ENCODE data around the gene CRYZL1. TPM values are rescaled to one million over a fixed set of nuclear protein-coding genes. Genes with fewer than 3 reads are reported as not detected.

The CRYZL1 gene
- total RNA-seq, 1 experiment from 2014 or later = 13.5 TPM

DNA sequence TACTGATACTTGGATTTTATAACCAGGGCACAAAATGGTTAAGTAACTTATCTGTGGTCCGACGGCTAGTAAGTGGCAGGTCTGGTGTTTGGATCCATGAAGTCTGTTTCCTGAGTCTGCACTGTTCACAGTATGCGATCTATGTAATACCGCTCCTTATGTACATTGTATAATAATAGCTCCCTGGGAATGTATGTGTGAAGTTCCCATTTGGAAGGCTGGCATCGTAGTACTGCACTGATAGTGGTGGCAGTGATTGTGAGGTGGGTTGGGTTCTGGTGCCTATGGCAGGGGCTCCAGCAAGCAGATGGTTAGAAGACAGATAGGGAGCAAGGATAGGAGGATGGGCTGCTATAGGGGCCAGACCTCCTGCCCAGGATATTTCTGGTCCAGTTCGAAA, 26.1 kb upstream of the CRYZL1 start:
- H2AFZ ChIP-seq (ENCODE audit: low read length) = no peak overlapping the region
- H3K79me1 ChIP-seq (ENCODE audit: insufficient read depth, low read depth, low read length, poor library complexity, severe bottlenecking) = peaks cover 17% of the 10 kb centered on the region
- Mint-ChIP-seq H3K27ac (peak overlapping the region in 1 of 3 experiments; percentile 60; a peak in 1 of 7 replicates), H3K4me3 (no peak overlapping the region), H3K4me1 (peaks cover 38% of the 10 kb centered on the region in 2 experiments), H3K36me3 (ENCODE audit: insufficient read depth in 1 of 3, low read depth in 3 of 3) (peaks cover 0 to 5% (median 2%) of the 10 kb centered on the region in 3 experiments; a peak in 1 of 7 replicates), H3K27me3 (ENCODE audit: low read depth) (no peaks in the 10 kb centered on the region), H3K9me3 (no peaks in the 10 kb centered on the region)
- peaks cover 3% of the 10 kb centered on the region for H4K20me1 ChIP-seq (ENCODE audit: control insufficient read depth, insufficient read depth, insufficient read length)
- no peak overlapping the region for H4K5ac ChIP-seq (ENCODE audit: insufficient read length, low read depth, low read length)
- H2BK120ac ChIP-seq (ENCODE audit: low read depth, low read length, poor library complexity, severe bottlenecking) = no peak overlapping the region
- no peaks in the 10 kb centered on the region for H3K23me2 ChIP-seq (ENCODE audit: insufficient read length, low read depth, low read length, poor library complexity, severe bottlenecking)
- H3K27me3 ChIP-seq (ENCODE audit: insufficient read depth, low read length) = no peaks in the 10 kb centered on the region
- no peak overlapping the region for H3K27ac ChIP-seq (ENCODE audit: insufficient read length, low read depth, low read length)
- no peak overlapping the region for H3K56ac ChIP-seq (ENCODE audit: insufficient read length, low read depth, low read length)
- H3K4ac ChIP-seq (ENCODE audit: low read depth, low read length) = no peak overlapping the region
- no peak overlapping the region for H3K9ac ChIP-seq (ENCODE audit: extremely low read depth, insufficient read length, low read length)
- no peak overlapping the region for H2BK15ac ChIP-seq (ENCODE audit: low read depth, low read length)
- H3K79me2 ChIP-seq (ENCODE audit: insufficient read depth, low read length) = peaks cover 26% of the 10 kb centered on the region; the same call in 1 of the 2 replicates
- H3K23ac ChIP-seq (ENCODE audit: insufficient read length, low read depth, low read length) = no peak overlapping the region
- H4K91ac ChIP-seq (ENCODE audit: insufficient read length, low read depth, low read length) = no peak overlapping the region
- TF ChIP-seq, protein P1, sequence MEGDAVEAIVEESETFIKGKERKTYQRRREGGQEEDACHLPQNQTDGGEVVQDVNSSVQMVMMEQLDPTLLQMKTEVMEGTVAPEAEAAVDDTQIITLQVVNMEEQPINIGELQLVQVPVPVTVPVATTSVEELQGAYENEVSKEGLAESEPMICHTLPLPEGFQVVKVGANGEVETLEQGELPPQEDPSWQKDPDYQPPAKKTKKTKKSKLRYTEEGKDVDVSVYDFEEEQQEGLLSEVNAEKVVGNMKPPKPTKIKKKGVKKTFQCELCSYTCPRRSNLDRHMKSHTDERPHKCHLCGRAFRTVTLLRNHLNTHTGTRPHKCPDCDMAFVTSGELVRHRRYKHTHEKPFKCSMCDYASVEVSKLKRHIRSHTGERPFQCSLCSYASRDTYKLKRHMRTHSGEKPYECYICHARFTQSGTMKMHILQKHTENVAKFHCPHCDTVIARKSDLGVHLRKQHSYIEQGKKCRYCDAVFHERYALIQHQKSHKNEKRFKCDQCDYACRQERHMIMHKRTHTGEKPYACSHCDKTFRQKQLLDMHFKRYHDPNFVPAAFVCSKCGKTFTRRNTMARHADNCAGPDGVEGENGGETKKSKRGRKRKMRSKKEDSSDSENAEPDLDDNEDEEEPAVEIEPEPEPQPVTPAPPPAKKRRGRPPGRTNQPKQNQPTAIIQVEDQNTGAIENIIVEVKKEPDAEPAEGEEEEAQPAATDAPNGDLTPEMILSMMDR (conservative IDR thresholded peaks at IDR 0.05) = no peak
- H2AK5ac ChIP-seq (ENCODE audit: insufficient read length, low read length) = no peak overlapping the region
- DNase-seq = no peak
- no peaks in the 10 kb centered on the region for H3K4me1 ChIP-seq (ENCODE audit: insufficient read depth, low read length)
- H3T11ph ChIP-seq (ENCODE audit: low read length) = no peak overlapping the region
- H4K8ac ChIP-seq (replicated peaks; ENCODE audit: insufficient read length, low read depth, low read length) = no peak overlapping the region
- no peak overlapping the region for H2BK12ac ChIP-seq (ENCODE audit: insufficient read length, low read depth, low read length)
- H3K14ac ChIP-seq (ENCODE audit: insufficient read depth, low read length) = no peak overlapping the region
- no CpG with 5 or more reads among the region's 6 CpGs for WGBS (ENCODE audit: extremely low coverage, insufficient read length, low lambda C conversion rate)
- no peaks in the 10 kb centered on the region for H3K9me3 ChIP-seq (ENCODE audit: control insufficient read depth, low read depth, low read length)
- H2BK5ac ChIP-seq (ENCODE audit: insufficient read length, low read length) = no peak overlapping the region
- H3K18ac ChIP-seq (ENCODE audit: insufficient read length, low read depth, low read length) = no peak overlapping the region
- H2BK20ac ChIP-seq (ENCODE audit: low read depth, low read length, poor library complexity, severe bottlenecking) = no peak overlapping the region
- no peak overlapping the region for H3K4me2 ChIP-seq (ENCODE audit: insufficient read depth, insufficient read length, low read length)
